Osteoblast (primary cell): ENCODE measurements around the gene NEDD4L. TPM values are rescaled to one million over a fixed set of nuclear protein-coding genes. Genes with fewer than 3 reads are reported as not detected.
A peak's percentile ranks its signal among the peaks of the same experiment; 100 is the strongest.

ENCODE experiments used
- DNase-seq: peaks from one replicate; pipeline ENCODE4 v3.0.0; 2011; ENCODE audit warnings: low spot score, mixed read lengths; ENCODE audit not compliant: insufficient read length; ENCODE audit errors: missing footprints
- H2AFZ ChIP-seq: 2 replicates; pipeline ENCODE4 v1.6.0; 2011; ENCODE audit warnings: mild to moderate bottlenecking, low read length
- H3K27ac ChIP-seq: 2 replicates; pipeline ENCODE4 v1.5.1; 2011; ENCODE audit warnings: mild to moderate bottlenecking, low read depth, low read length, moderate library complexity
- H3K27me3 ChIP-seq: 2 replicates; pipeline ENCODE4 v1.6.0; 2012; ENCODE audit warnings: mild to moderate bottlenecking, control low read depth, inconsistent platforms, low read length, moderate library complexity; ENCODE audit not compliant: insufficient read depth
- H3K36me3 ChIP-seq: 2 replicates; pipeline ENCODE4 v1.5.1; 2011; ENCODE audit warnings: mild to moderate bottlenecking, low read length, control low read depth, moderate library complexity; ENCODE audit not compliant: insufficient read depth
- H3K4me1 ChIP-seq: 2 replicates; pipeline ENCODE4 v1.5.1; 2011; ENCODE audit warnings: mild to moderate bottlenecking, low read length, control low read depth, moderate library complexity; ENCODE audit not compliant: insufficient read depth
- H3K4me2 ChIP-seq: 2 replicates; pipeline ENCODE4 v1.6.0; 2011; ENCODE audit warnings: mild to moderate bottlenecking, low read length; ENCODE audit not compliant: insufficient read depth
- H3K4me3 ChIP-seq: fragments of 200-600 bp; sonication (generic); 3 replicates; pipeline ENCODE4 v1.5.1; 2012; ENCODE audit warnings: mild to moderate bottlenecking, low read length, inconsistent platforms; ENCODE audit not compliant: insufficient read depth
- H3K79me2 ChIP-seq: 2 replicates; pipeline ENCODE4 v1.6.0; 2012; ENCODE audit warnings: mild to moderate bottlenecking, low read length, control low read depth, inconsistent platforms; ENCODE audit not compliant: insufficient read depth
- H3K9me3 ChIP-seq: 2 replicates; pipeline ENCODE4 v1.5.1; 2011; ENCODE audit warnings: low read depth, low read length, control low read depth
- H4K20me1 ChIP-seq: 2 replicates; pipeline ENCODE4 v1.6.0; 2012; ENCODE audit warnings: mild to moderate bottlenecking, low read length, control low read depth; ENCODE audit not compliant: insufficient read depth
- total RNA-seq: library from RNA; depleted of rRNA; stranded (reverse); fragments of >200 nt; gene quantifications from 2 replicates; pipeline ENCODE4 v1.2.3, GENCODE V29; 2012
- TF ChIP-seq, protein P1 (sequence below): IDR thresholded peaks from 2 replicates; pipeline ENCODE4 v1.5.1; 2011; ENCODE audit warnings: mild to moderate bottlenecking, low read depth, low read length, moderate library complexity; ENCODE audit errors: extremely low read depth

The NEDD4L gene
- total RNA-seq, 1 donor, result 30.0 TPM

DNA sequence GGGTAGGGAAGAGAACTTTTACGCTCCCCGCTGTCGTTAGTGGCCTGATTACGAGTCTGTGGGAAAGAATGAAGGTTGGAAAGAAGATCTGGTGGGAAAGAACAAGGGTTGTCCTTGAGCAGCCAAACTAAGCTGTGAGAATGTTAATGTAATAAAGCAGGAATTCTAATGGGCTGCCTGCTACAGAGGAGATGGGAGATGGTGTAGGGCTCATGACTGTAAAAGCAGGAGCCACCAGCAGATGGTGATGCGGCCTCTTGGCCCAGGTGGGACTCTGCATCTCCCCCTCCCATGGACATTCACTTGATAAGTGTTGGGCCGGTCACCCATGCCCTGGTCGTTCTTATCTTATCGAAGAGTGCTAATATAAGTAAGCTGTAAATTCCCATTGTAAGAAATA is 150.0 kb downstream of the NEDD4L start:
- DNase-seq, result no peak

GRCh38 chr18:58195278-58195765 is 151.3 kb downstream of the NEDD4L start:
- H3K27ac ChIP-seq, result no peak overlapping the region
- peak overlapping the region; percentile 66 for H3K4me2 ChIP-seq
- peak overlapping the region; percentile 68 for H3K4me3 ChIP-seq
- no peak for DNase-seq
- TF ChIP-seq, protein P1, sequence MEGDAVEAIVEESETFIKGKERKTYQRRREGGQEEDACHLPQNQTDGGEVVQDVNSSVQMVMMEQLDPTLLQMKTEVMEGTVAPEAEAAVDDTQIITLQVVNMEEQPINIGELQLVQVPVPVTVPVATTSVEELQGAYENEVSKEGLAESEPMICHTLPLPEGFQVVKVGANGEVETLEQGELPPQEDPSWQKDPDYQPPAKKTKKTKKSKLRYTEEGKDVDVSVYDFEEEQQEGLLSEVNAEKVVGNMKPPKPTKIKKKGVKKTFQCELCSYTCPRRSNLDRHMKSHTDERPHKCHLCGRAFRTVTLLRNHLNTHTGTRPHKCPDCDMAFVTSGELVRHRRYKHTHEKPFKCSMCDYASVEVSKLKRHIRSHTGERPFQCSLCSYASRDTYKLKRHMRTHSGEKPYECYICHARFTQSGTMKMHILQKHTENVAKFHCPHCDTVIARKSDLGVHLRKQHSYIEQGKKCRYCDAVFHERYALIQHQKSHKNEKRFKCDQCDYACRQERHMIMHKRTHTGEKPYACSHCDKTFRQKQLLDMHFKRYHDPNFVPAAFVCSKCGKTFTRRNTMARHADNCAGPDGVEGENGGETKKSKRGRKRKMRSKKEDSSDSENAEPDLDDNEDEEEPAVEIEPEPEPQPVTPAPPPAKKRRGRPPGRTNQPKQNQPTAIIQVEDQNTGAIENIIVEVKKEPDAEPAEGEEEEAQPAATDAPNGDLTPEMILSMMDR, result no peak
- H3K4me1 ChIP-seq, result peaks cover 14% of the 10 kb centered on the region
- peak overlapping the region; percentile 70 for H2AFZ ChIP-seq
- no peaks in the 10 kb centered on the region for H3K36me3 ChIP-seq
- no peaks in the 10 kb centered on the region for H3K9me3 ChIP-seq
- no peaks in the 10 kb centered on the region for H3K79me2 ChIP-seq
- H3K27me3 ChIP-seq, result no peaks in the 10 kb centered on the region
- H4K20me1 ChIP-seq, result no peaks in the 10 kb centered on the region

More for the DNA sequence above, 150.0 kb downstream of the NEDD4L start:
- H3K36me3 ChIP-seq, result no peaks in the 10 kb centered on the region
- no peak overlapping the region for H3K4me2 ChIP-seq
- H2AFZ ChIP-seq, result no peak overlapping the region
- TF ChIP-seq, protein P1, result peak; percentile 34
- peaks cover 14% of the 10 kb centered on the region for H3K4me1 ChIP-seq
- H3K79me2 ChIP-seq, result no peaks in the 10 kb centered on the region
- H3K27me3 ChIP-seq, result no peaks in the 10 kb centered on the region
- H3K27ac ChIP-seq, result no peak overlapping the region
- no peak overlapping the region for H3K4me3 ChIP-seq
- no peaks in the 10 kb centered on the region for H4K20me1 ChIP-seq
- H3K9me3 ChIP-seq, result no peaks in the 10 kb centered on the region

DNA sequence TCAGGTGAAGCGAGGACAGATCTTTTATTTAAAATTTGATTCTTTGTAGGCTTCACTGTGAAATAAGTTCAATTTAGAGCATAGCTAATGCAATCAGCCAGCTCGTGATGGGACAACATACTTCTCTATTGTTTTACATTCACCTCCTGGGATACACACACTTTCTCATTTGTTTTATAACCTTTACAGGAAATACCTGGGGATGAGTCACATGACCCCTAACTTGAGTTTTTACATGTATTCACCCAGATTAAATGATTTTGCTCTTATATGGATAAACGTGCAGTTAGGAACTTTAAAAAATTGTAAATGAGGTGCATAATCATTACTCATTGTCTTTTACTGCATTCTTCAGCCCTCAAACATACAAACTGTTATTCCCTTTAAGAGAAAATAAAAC is 152.1 kb downstream of the NEDD4L start:
- Histone ChIP-seq H3K27me3 (no peaks in the 10 kb centered on the region), H3K4me1 (peaks cover 11% of the 10 kb centered on the region), H3K4me2 (peak overlapping the region; percentile 66), H4K20me1 (no peaks in the 10 kb centered on the region), H3K36me3 (no peaks in the 10 kb centered on the region), H3K4me3 (no peak overlapping the region), H2AFZ (no peak overlapping the region), H3K9me3 (no peaks in the 10 kb centered on the region), H3K27ac (no peak overlapping the region), H3K79me2 (no peaks in the 10 kb centered on the region)
- DNase-seq, result no peak
- TF ChIP-seq, protein P1, result no peak

GRCh38 chr18:58196881-58197872 is 153.2 kb downstream of the NEDD4L start:
- Histone ChIP-seq H3K79me2 (no peaks in the 10 kb centered on the region), H3K4me2 (no peak overlapping the region), H3K27ac (no peak overlapping the region), H3K27me3 (no peaks in the 10 kb centered on the region), H3K36me3 (no peaks in the 10 kb centered on the region), H3K4me3 (no peak overlapping the region), H4K20me1 (no peaks in the 10 kb centered on the region), H2AFZ (no peak overlapping the region), H3K4me1 (peaks cover 11% of the 10 kb centered on the region), H3K9me3 (no peaks in the 10 kb centered on the region)
- TF ChIP-seq, protein P1, result no peak
- DNase-seq, result no peak
